GM12875 (cell line): ENCODE results near the gene TFDP1.

Source experiments
- H3K4me3 ChIP-seq: one replicate; pipeline ENCODE4 v1.5.1; 2011; ENCODE audit warnings: low read depth, low read length, control low read depth
- TF ChIP-seq, protein P1 (sequence below): IDR thresholded peaks from 2 replicates; pipeline ENCODE4 v1.5.1; 2011; ENCODE audit warnings: low read depth, mild to moderate bottlenecking, control low read depth, inconsistent platforms, low read length, moderate library complexity, borderline replicate concordance; ENCODE audit not compliant: insufficient read depth

Gene TFDP1

DNA sequence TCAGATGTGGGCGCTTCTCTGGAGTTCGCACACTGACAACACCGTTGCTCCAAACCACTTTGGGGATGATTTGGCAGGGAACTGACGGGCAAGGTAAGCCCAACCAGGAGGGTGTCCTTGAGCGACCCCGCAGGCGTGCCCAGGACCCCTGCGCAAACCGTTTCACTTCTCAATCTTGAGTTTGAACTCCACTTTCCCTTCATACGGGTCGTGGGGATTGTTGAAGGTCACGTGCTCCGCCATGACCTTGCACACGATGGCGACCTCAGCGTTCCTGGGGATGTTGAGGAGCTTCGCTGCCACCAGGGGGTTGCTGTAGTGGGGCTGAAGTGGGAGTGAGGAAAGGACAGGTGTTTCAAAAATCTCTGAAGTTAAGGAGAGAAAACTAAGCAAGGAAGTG is 64.7 kb downstream of the TFDP1 start:
- TF ChIP-seq, protein P1, sequence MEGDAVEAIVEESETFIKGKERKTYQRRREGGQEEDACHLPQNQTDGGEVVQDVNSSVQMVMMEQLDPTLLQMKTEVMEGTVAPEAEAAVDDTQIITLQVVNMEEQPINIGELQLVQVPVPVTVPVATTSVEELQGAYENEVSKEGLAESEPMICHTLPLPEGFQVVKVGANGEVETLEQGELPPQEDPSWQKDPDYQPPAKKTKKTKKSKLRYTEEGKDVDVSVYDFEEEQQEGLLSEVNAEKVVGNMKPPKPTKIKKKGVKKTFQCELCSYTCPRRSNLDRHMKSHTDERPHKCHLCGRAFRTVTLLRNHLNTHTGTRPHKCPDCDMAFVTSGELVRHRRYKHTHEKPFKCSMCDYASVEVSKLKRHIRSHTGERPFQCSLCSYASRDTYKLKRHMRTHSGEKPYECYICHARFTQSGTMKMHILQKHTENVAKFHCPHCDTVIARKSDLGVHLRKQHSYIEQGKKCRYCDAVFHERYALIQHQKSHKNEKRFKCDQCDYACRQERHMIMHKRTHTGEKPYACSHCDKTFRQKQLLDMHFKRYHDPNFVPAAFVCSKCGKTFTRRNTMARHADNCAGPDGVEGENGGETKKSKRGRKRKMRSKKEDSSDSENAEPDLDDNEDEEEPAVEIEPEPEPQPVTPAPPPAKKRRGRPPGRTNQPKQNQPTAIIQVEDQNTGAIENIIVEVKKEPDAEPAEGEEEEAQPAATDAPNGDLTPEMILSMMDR, result no peak
- H3K4me3 ChIP-seq, result no peak overlapping the region

DNA sequence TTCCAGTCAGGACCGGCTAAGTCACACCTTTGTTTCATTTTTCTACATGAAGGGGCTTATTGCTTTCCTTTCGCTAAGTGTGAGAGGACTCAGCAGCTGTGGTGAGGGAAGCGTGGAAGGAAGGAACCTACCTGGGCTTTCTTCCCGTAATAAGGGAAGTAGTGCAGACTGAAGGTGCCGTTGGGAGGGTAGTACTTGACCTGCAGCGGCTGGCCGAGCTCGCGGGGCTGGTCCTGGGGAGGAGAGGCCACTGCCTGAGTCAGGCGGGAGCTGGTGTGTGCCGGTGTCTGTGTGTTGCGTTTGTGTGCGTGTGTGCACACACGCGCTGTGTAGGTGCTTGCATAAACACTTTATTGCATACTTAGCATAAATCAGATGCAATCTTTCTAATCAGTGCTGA is 65.7 kb downstream of the TFDP1 start:
- no peak overlapping the region for H3K4me3 ChIP-seq
- TF ChIP-seq, protein P1, result no peak

DNA sequence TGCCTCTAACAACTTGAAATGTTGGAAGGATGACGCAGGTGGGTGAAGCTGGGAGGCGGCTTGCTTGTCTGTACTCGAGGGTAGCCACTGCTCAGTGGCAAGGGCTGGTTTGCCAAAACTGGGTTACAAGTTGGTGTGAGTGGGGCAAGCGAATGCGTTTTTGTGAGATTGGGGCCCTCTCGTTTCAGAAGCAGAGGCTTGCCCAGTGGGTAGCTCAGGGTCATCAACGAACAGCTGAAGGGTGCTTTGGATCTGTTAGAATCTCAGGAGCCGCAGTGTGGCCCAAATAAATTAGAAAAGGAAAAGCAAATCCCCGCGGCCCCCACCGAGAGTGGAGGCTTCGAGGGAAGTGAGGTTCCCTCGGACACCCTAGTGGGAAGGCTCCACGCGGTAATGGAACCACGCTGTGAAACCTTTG is 66.2 kb downstream of the TFDP1 start:
- no peak overlapping the region for H3K4me3 ChIP-seq
- TF ChIP-seq, protein P1, result no peak

DNA sequence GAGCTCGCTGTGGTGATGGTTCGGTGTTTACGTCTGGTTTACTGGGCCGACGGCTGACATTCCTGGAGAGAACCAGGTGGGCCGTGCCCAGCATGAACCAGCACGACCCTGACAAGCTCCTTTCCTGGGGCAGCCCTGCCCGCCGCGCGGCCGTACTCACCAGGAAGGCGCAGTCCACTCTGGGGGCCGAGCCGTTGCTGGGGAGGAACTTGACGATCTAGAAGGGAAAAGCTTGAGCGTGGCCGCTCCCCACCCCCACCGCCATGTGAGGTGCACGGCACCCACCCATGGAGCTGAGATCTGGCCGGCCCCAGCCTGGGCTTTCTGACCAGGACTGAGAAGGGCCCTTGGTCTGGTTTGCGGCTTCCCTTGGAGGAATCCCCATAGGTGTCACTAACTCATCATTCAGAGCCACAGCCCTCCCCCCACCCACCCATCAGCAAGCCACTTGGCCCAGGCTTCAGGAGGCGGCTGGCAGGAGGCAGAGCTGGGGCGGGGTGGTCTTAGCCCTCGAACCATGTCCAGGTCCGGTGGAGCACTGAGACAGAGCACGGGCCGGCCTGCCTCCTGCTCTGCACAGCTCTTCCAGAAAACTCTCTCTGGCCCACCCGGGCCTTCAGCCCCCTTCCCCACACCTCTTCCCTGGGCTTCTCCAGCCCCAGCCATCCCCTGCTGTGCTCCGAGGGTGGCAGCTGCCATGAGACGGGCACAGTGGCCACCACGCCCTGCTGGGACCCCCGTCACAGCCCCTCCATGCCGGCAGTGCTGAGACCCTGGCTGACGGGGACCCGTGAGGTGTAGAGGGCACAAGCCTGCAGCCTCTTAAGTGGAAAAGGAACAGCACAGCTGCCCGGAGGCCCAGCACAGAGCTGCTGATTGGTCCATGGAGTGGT is 67.2 kb downstream of the TFDP1 start:
- no peak overlapping the region for H3K4me3 ChIP-seq
- TF ChIP-seq, protein P1, result no peak

DNA sequence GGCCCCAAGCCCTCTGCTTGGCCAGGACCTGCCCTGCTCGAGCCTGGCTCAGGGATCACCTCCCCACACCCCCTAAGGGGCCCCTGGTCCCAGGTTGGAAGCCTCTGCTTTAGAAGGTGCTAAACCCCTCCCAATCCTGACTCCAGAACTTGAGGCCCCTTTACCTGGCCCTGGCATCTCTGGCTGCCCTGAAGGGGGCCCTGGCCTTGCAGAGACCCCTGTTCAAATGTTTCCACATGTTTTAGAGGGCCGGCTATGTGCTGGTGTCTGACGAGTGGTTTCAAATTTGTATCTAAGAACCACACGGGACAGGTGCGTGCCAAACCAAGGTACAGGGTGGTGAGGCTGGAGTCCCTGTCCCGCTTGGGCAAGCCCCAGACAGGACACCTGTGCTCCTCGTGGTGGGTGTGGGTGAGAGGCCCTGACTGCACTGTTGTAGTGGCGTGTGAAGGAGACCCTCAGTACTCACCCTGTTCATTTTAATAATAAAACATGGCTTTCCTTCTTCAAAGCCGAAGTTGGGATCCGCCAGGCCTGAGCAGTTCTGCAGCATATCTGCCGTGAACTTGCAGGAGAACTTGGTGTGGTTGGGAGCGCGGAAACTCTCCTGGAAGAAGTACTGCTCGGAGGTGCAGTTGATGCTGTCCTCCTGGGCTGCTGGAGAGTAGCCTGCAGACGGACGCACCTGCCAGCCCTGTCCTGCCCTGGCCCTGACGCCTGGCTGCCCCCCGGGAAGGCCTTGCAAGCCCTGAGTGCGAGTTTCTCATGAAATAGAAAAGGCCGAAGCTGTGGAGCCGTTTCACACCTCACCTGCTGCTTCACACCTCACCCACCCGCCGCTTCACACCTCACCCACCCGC is 68.1 kb downstream of the TFDP1 start:
- TF ChIP-seq, protein P1, result no peak

DNA sequence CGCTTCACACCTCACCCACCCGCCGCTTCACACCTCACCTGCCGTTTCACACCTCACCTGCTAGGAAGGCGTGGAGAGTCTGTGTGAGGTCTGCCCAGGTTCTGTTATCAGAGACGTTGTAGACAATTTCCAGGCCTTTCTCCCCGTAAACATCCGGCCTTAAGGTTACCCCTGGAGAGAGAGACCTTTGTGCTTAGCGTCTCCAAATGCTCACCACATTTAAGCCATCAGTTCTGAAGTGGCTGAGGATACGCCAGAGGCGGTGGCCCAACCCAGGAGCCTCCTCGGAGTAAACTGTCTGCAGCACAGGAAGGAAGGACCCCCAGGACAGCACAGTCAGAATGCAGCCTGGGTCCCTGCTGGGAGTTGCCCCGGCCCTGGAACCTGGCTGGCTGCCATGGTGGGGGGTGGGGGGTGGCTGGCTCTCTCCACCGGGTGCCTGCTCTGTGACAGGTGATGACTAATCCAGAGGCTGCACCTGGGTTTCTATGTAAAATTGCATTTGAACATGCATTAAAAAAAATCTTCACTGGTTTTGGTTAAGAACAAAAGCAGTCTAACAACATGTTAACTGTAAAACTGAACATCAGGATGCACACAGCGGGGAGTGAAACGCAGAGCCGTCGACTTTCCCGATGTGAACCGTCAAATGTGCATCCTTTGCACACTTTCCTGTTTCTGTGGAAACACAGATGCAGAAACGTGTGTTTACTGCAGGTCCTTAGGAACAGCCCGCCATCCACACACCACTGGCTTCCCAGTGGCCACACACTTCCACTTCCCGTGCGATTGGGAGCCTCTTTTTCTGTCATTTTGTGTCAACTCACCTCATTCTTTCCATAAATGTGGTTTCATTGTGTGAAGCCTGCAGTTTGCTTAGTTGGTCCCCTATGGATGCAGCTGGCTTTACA is 69.0 kb downstream of the TFDP1 start:
- TF ChIP-seq, protein P1, result no peak
- H3K4me3 ChIP-seq, result no peak overlapping the region

More for the DNA sequence above, 68.1 kb downstream of the TFDP1 start:
- H3K4me3 ChIP-seq, result no peak overlapping the region
